GM23338 (cell line): ENCODE data around the gene FARP1.

Experiments
- CREB1 ChIP-seq: fragments of 250-450 bp; sonication (Bioruptor Pico); IDR thresholded peaks from 2 replicates; pipeline ENCODE4 v1.5.0; 2020; ENCODE audit warnings: low read depth, mild to moderate bottlenecking, moderate library complexity
- EZH2 ChIP-seq: fragments of 200-600 bp; sonication (generic); IDR thresholded peaks from one replicate; pipeline ENCODE4 v1.8.0; 2017; ENCODE audit warnings: antibody characterized with exemption, mild to moderate bottlenecking, low read depth; ENCODE audit not compliant: unreplicated experiment
- EZH2phosphoT487 ChIP-seq: fragments of 200-600 bp; sonication (generic); IDR thresholded peaks from one replicate; pipeline ENCODE4 v1.8.1; 2018; ENCODE audit warnings: antibody characterized with exemption; ENCODE audit not compliant: unreplicated experiment
- JUNB ChIP-seq: IDR thresholded peaks from one replicate; pipeline ENCODE4 v1.6.1; 2016; ENCODE audit warnings: antibody characterized with exemption; ENCODE audit not compliant: unreplicated experiment
- NANOG ChIP-seq: IDR thresholded peaks from 2 replicates; pipeline ENCODE4 v1.6.1; 2016; ENCODE audit warnings: antibody characterized with exemption, borderline replicate concordance
- POLR2AphosphoS5 ChIP-seq: IDR thresholded peaks from 2 replicates; pipeline ENCODE4 v1.6.1; 2016; ENCODE audit warnings: antibody characterized with exemption, low read depth
- STAT1 ChIP-seq: IDR thresholded peaks from one replicate; pipeline ENCODE4 v1.6.1; 2016; ENCODE audit warnings: antibody characterized with exemption; ENCODE audit not compliant: unreplicated experiment
- ZNF114 ChIP-seq: fragments of 250-450 bp; sonication (Bioruptor Pico); IDR thresholded peaks from 2 replicates; pipeline ENCODE4 v1.5.0; 2020; ENCODE audit warnings: mild to moderate bottlenecking, moderate library complexity
- TF ChIP-seq, protein P1 (sequence below): IDR thresholded peaks from one replicate; pipeline ENCODE4 v1.6.1; 2018; ENCODE audit warnings: antibody characterized with exemption; ENCODE audit not compliant: unreplicated experiment
- TF ChIP-seq, protein P2 (sequence below), 2 experiments: fragments of 200-600 bp in 1 of 2; sonication (generic) in 1 of 2; conservative IDR thresholded peaks; 2 replicates each; pipeline versions ENCODE4 v1.5.1 to v1.6.1; 2016 to 2017; ENCODE audit warnings: antibody characterized with exemption in 2 of 2, low read depth in 2 of 2, mild to moderate bottlenecking in 2 of 2, moderate library complexity in 1 of 2
- TF ChIP-seq, protein P3 (sequence below): fragments of 250-450 bp; sonication (Bioruptor Pico); IDR thresholded peaks from 2 replicates; pipeline ENCODE4 v1.5.0; 2020; ENCODE audit warnings: mild to moderate bottlenecking, moderate library complexity

- no peak for TF ChIP-seq JUNB
- TF ChIP-seq, protein P1, sequence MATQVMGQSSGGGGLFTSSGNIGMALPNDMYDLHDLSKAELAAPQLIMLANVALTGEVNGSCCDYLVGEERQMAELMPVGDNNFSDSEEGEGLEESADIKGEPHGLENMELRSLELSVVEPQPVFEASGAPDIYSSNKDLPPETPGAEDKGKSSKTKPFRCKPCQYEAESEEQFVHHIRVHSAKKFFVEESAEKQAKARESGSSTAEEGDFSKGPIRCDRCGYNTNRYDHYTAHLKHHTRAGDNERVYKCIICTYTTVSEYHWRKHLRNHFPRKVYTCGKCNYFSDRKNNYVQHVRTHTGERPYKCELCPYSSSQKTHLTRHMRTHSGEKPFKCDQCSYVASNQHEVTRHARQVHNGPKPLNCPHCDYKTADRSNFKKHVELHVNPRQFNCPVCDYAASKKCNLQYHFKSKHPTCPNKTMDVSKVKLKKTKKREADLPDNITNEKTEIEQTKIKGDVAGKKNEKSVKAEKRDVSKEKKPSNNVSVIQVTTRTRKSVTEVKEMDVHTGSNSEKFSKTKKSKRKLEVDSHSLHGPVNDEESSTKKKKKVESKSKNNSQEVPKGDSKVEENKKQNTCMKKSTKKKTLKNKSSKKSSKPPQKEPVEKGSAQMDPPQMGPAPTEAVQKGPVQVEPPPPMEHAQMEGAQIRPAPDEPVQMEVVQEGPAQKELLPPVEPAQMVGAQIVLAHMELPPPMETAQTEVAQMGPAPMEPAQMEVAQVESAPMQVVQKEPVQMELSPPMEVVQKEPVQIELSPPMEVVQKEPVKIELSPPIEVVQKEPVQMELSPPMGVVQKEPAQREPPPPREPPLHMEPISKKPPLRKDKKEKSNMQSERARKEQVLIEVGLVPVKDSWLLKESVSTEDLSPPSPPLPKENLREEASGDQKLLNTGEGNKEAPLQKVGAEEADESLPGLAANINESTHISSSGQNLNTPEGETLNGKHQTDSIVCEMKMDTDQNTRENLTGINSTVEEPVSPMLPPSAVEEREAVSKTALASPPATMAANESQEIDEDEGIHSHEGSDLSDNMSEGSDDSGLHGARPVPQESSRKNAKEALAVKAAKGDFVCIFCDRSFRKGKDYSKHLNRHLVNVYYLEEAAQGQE = no peak
- TF ChIP-seq, protein P2, sequence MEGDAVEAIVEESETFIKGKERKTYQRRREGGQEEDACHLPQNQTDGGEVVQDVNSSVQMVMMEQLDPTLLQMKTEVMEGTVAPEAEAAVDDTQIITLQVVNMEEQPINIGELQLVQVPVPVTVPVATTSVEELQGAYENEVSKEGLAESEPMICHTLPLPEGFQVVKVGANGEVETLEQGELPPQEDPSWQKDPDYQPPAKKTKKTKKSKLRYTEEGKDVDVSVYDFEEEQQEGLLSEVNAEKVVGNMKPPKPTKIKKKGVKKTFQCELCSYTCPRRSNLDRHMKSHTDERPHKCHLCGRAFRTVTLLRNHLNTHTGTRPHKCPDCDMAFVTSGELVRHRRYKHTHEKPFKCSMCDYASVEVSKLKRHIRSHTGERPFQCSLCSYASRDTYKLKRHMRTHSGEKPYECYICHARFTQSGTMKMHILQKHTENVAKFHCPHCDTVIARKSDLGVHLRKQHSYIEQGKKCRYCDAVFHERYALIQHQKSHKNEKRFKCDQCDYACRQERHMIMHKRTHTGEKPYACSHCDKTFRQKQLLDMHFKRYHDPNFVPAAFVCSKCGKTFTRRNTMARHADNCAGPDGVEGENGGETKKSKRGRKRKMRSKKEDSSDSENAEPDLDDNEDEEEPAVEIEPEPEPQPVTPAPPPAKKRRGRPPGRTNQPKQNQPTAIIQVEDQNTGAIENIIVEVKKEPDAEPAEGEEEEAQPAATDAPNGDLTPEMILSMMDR (conservative IDR thresholded peaks at IDR 0.05; ENCODE audit: low read depth in 2 of 2) = no peak
- no peak for TF ChIP-seq CREB1 (CRISPR knock-in tag)
- TF ChIP-seq POLR2AphosphoS5 = no peak
- TF ChIP-seq EZH2 = no peak
- TF ChIP-seq, protein P3, sequence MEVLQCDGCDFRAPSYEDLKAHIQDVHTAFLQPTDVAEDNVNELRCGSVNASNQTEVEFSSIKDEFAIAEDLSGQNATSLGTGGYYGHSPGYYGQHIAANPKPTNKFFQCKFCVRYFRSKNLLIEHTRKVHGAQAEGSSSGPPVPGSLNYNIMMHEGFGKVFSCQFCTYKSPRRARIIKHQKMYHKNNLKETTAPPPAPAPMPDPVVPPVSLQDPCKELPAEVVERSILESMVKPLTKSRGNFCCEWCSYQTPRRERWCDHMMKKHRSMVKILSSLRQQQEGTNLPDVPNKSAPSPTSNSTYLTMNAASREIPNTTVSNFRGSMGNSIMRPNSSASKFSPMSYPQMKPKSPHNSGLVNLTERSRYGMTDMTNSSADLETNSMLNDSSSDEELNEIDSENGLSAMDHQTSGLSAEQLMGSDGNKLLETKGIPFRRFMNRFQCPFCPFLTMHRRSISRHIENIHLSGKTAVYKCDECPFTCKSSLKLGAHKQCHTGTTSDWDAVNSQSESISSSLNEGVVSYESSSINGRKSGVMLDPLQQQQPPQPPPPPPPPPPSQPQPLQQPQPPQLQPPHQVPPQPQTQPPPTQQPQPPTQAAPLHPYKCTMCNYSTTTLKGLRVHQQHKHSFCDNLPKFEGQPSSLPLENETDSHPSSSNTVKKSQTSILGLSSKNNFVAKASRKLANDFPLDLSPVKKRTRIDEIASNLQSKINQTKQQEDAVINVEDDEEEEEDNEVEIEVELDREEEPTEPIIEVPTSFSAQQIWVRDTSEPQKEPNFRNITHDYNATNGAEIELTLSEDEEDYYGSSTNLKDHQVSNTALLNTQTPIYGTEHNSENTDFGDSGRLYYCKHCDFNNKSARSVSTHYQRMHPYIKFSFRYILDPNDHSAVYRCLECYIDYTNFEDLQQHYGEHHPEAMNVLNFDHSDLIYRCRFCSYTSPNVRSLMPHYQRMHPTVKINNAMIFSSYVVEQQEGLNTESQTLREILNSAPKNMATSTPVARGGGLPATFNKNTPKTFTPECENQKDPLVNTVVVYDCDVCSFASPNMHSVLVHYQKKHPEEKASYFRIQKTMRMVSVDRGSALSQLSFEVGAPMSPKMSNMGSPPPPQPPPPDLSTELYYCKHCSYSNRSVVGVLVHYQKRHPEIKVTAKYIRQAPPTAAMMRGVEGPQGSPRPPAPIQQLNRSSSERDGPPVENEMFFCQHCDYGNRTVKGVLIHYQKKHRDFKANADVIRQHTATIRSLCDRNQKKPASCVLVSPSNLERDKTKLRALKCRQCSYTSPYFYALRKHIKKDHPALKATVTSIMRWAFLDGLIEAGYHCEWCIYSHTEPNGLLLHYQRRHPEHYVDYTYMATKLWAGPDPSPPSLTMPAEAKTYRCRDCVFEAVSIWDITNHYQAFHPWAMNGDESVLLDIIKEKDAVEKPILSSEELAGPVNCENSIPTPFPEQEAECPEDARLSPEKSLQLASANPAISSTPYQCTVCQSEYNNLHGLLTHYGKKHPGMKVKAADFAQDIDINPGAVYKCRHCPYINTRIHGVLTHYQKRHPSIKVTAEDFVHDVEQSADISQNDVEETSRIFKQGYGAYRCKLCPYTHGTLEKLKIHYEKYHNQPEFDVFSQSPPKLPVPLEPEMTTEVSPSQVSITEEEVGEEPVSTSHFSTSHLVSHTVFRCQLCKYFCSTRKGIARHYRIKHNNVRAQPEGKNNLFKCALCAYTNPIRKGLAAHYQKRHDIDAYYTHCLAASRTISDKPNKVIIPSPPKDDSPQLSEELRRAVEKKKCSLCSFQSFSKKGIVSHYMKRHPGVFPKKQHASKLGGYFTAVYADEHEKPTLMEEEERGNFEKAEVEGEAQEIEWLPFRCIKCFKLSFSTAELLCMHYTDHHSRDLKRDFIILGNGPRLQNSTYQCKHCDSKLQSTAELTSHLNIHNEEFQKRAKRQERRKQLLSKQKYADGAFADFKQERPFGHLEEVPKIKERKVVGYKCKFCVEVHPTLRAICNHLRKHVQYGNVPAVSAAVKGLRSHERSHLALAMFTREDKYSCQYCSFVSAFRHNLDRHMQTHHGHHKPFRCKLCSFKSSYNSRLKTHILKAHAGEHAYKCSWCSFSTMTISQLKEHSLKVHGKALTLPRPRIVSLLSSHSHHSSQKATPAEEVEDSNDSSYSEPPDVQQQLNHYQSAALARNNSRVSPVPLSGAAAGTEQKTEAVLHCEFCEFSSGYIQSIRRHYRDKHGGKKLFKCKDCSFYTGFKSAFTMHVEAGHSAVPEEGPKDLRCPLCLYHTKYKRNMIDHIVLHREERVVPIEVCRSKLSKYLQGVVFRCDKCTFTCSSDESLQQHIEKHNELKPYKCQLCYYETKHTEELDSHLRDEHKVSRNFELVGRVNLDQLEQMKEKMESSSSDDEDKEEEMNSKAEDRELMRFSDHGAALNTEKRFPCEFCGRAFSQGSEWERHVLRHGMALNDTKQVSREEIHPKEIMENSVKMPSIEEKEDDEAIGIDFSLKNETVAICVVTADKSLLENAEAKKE (CRISPR knock-in tag) = no peak
- TF ChIP-seq EZH2phosphoT487 = no peak
- TF ChIP-seq NANOG = no peak
- no peak for TF ChIP-seq ZNF114 (CRISPR knock-in tag)
- no peak for TF ChIP-seq STAT1
These were observed 330.9 kb downstream of the FARP1 start for GRCh38 chr13:98473788-98474144.
